Stimulated activated naive CD8-positive, alpha-beta T cell treated with anti-CD3 and anti-CD28 coated beads, Interleukin-15, Interleukin-2, amounts not matched to agents 100 ng/mL and 50 ng/mL, for 24 hours (primary cell): ENCODE results near the gene NR6A1.

Experiments
- H3K27ac Mint-ChIP-seq: one replicate; pipeline ENCODE4 v1.8.0; 2021; ENCODE audit warnings: mild to moderate bottlenecking, mixed read lengths
- H3K27me3 Mint-ChIP-seq: one replicate; pipeline ENCODE4 v1.8.0; 2021; ENCODE audit warnings: mixed read lengths
- H3K36me3 Mint-ChIP-seq: one replicate; pipeline ENCODE4 v1.8.0; 2021; ENCODE audit warnings: low read depth, mixed read lengths
- H3K4me1 Mint-ChIP-seq: one replicate; pipeline ENCODE4 v1.8.0; 2021; ENCODE audit warnings: low read depth, mixed read lengths
- H3K4me3 Mint-ChIP-seq: one replicate; pipeline ENCODE4 v1.8.0; 2021; ENCODE audit warnings: mild to moderate bottlenecking, mixed read lengths
- H3K9me3 Mint-ChIP-seq: one replicate; pipeline ENCODE4 v1.8.0; 2021; ENCODE audit warnings: mixed read lengths

Gene NR6A1

GRCh38 chr9:124802426-124802825 is 31.3 kb upstream of the NR6A1 start:
- H3K4me3 Mint-ChIP-seq, result no peak overlapping the region
- H3K36me3 Mint-ChIP-seq, result no peaks in the 10 kb centered on the region
- peaks cover 4% of the 10 kb centered on the region for H3K4me1 Mint-ChIP-seq
- peaks cover 2% of the 10 kb centered on the region for H3K27me3 Mint-ChIP-seq
- H3K9me3 Mint-ChIP-seq, result no peaks in the 10 kb centered on the region
- H3K27ac Mint-ChIP-seq, result no peak overlapping the region

- H3K27me3 Mint-ChIP-seq, result peaks cover 3% of the 10 kb centered on the region
- no peak overlapping the region for H3K27ac Mint-ChIP-seq
- H3K4me3 Mint-ChIP-seq, result no peak overlapping the region
- peaks cover 4% of the 10 kb centered on the region for H3K4me1 Mint-ChIP-seq
- H3K36me3 Mint-ChIP-seq, result no peaks in the 10 kb centered on the region
- H3K9me3 Mint-ChIP-seq, result no peaks in the 10 kb centered on the region
Observed at GRCh38 chr9:124801356-124801755, 30.2 kb upstream of the NR6A1 start.

DNA sequence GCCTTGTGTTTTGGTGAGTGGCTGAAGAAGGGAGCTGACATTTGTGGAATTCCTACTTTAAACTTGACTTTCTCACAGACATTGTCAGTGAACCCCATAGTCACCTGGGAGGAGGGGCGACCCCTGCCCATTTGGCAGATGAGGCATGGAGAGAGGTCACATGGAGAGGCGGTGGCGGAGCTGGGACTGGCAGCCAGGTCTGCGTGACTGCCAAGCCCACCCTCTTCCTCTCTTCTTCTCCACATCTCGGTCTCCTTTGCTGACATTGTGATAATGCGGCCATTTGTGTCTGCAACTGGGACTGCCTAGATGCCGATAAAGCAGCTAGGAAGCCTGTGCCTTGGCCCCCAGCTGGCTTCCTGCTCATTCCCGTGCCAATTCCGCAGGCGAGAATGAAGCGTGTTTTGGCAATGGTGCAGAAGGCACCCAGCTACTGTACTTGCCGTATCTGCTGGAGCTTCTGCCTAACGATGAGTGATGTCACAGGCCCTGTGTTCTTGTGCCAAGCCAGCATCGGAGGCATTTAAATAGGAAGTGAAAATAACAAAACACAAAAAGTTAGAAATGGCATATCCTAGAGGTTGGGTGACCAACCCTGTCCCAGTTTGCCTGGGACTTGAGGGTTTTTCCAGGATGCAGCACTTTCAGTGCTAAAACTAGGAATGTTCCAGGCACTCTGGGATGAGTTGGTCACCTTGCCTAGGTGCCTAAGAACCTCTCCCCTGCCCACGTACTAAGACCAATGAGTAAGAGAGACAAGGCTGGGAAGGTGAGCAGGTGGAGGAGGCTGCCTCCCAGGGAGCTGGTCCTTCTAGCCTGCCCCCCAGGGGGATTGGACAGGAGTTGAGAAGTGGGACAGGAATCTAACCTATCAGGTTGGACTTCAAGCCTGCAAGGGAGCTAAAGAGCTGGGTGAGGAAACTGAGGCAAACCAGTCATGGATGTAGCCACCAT is 29.5 kb upstream of the NR6A1 start:
- Mint-ChIP-seq H3K36me3 (no peaks in the 10 kb centered on the region), H3K4me3 (no peak overlapping the region), H3K9me3 (no peaks in the 10 kb centered on the region), H3K27me3 (peaks cover 3% of the 10 kb centered on the region), H3K4me1 (peaks cover 4% of the 10 kb centered on the region), H3K27ac (no peak overlapping the region)

DNA sequence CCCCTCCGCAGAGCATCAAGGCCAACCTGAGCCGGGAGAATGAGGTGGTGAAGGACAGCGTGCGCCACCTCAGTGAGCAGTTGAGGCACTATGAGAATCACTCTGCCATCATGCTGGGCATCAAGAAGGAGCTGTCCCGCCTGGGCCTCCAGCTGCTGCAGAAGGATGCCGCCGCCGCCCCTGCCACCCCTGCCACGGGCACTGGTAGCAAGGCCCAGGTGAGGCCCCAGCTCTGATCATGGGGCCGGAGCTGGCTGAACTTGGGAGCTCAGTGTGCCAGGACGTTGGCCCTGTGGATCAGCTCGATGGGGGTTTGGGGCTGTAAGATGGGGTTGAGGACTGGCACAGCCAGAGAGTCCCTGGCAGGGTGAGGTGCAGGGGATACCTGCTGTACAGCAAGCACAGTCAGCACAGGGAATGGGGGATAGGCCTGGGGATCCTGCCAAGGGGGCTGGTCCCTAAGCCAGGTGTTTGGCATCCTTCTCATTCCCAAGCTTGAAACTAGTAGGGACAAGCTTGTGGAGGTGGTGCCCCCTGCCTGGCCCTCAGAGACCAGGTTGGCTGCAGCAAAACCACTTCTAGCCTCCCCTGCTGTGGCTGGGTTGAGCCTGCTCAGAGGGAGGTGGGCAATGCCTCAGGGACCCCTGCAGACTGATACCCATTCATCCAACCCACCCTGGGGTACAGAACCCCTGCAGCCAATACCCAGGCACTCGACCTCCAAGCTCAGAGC is 28.3 kb upstream of the NR6A1 start:
- H3K4me1 Mint-ChIP-seq, result peaks cover 4% of the 10 kb centered on the region
- H3K27ac Mint-ChIP-seq, result no peak overlapping the region
- peaks cover 3% of the 10 kb centered on the region for H3K27me3 Mint-ChIP-seq
- no peaks in the 10 kb centered on the region for H3K36me3 Mint-ChIP-seq
- H3K9me3 Mint-ChIP-seq, result no peaks in the 10 kb centered on the region
- H3K4me3 Mint-ChIP-seq, result no peak overlapping the region

GRCh38 chr9:124797343-124798103 is 26.4 kb upstream of the NR6A1 start:
- H3K27me3 Mint-ChIP-seq, result peaks cover 3% of the 10 kb centered on the region
- H3K4me1 Mint-ChIP-seq, result peaks cover 4% of the 10 kb centered on the region
- H3K27ac Mint-ChIP-seq, result no peak overlapping the region
- no peaks in the 10 kb centered on the region for H3K36me3 Mint-ChIP-seq
- no peak overlapping the region for H3K4me3 Mint-ChIP-seq
- no peaks in the 10 kb centered on the region for H3K9me3 Mint-ChIP-seq

DNA sequence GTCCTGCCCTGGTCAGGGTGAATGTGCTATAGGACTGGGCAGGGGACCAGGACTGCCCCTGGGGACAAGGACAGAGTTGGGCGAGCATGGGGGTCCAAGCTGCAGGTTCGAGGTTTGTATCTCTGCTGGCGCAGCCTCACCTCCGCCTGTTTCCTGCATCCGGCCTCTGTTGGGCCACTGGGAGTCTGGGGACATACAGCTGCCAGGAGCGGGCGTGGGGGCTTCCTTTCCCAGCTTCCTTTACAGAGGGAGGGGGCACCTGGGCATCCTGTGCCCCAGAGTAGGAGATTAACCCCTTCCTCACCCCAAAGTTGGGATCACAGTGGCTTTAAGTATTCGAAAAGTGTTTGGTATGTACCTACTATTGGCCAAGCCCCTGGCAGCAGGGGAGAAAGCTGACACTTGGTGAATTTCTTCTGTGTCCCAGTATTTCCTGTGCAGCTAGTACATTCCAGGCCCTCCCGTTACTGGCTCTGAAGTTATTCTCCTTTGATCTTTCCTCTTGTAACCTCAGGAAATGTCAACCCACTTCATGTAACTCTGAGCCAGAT is 24.8 kb upstream of the NR6A1 start:
- peaks cover 6% of the 10 kb centered on the region for H3K4me1 Mint-ChIP-seq
- peaks cover 7% of the 10 kb centered on the region for H3K27me3 Mint-ChIP-seq
- H3K36me3 Mint-ChIP-seq, result no peaks in the 10 kb centered on the region
- no peak overlapping the region for H3K4me3 Mint-ChIP-seq
- no peaks in the 10 kb centered on the region for H3K9me3 Mint-ChIP-seq
- H3K27ac Mint-ChIP-seq, result no peak overlapping the region

- H3K36me3 Mint-ChIP-seq, result no peaks in the 10 kb centered on the region
- H3K4me3 Mint-ChIP-seq, result no peak overlapping the region
- no peak overlapping the region for H3K27ac Mint-ChIP-seq
- peaks cover 7% of the 10 kb centered on the region for H3K27me3 Mint-ChIP-seq
- no peaks in the 10 kb centered on the region for H3K9me3 Mint-ChIP-seq
- peaks cover 3% of the 10 kb centered on the region for H3K4me1 Mint-ChIP-seq
Observed at GRCh38 chr9:124794902-124795491, 23.9 kb upstream of the NR6A1 start.

- H3K4me3 Mint-ChIP-seq, result no peak overlapping the region
- peaks cover 7% of the 10 kb centered on the region for H3K27me3 Mint-ChIP-seq
- no peaks in the 10 kb centered on the region for H3K9me3 Mint-ChIP-seq
- H3K4me1 Mint-ChIP-seq, result peaks cover 3% of the 10 kb centered on the region
- H3K36me3 Mint-ChIP-seq, result no peaks in the 10 kb centered on the region
- no peak overlapping the region for H3K27ac Mint-ChIP-seq
Observed at GRCh38 chr9:124793015-124793541, 22.0 kb upstream of the NR6A1 start.

GRCh38 chr9:124792257-124793014 is 21.3 kb upstream of the NR6A1 start:
- H3K4me3 Mint-ChIP-seq, result no peak overlapping the region
- no peaks in the 10 kb centered on the region for H3K36me3 Mint-ChIP-seq

DNA sequence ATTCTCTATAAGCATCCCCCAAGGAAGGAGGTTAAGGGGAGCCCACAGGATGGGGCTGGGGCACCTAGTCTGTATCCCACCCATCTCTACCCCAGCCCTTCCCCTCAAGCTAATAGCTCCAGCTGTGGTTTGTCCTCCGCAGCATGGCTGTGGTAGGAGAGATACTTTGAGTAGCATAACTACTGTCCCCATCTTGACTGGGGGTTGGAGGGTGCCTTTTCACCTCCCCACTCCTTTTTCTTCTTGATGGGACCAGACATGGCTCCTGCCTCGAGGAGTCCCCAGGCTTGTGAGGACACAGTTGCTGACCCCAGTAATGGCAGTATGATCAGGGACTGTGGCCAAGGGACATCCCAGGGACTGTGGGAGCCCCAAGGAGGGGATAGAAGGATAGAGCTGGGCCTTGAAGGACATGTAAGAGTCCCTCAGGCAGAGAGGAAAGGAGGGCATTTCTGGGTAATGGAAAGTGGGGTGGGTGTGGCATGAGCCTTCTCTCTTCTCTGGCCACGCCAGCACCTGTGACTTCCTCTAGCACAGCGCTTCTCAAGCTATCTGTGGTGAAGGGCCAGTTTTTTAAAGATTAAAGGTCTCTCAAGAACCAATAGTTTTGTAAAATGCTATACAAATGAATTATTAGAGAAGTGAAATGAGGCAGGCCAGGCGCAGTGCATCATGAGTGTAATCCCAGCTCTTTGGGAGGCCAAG is 19.8 kb upstream of the NR6A1 start:
- no peaks in the 10 kb centered on the region for H3K9me3 Mint-ChIP-seq
- H3K27me3 Mint-ChIP-seq, result peaks cover 3% of the 10 kb centered on the region
- H3K4me1 Mint-ChIP-seq, result peaks cover 3% of the 10 kb centered on the region
- no peak overlapping the region for H3K4me3 Mint-ChIP-seq
- H3K27ac Mint-ChIP-seq, result no peak overlapping the region
- no peaks in the 10 kb centered on the region for H3K36me3 Mint-ChIP-seq

More at GRCh38 chr9:124792257-124793014, 21.3 kb upstream of the NR6A1 start:
- Mint-ChIP-seq H3K27me3 (peaks cover 5% of the 10 kb centered on the region), H3K4me1 (peaks cover 3% of the 10 kb centered on the region), H3K27ac (no peak overlapping the region), H3K9me3 (no peaks in the 10 kb centered on the region)

- Mint-ChIP-seq H3K9me3 (no peaks in the 10 kb centered on the region), H3K4me1 (peaks cover 3% of the 10 kb centered on the region), H3K36me3 (no peaks in the 10 kb centered on the region), H3K27ac (no peak overlapping the region), H3K4me3 (no peak overlapping the region), H3K27me3 (peaks cover 3% of the 10 kb centered on the region)
Observed at GRCh38 chr9:124790301-124790700, 19.2 kb upstream of the NR6A1 start.

DNA sequence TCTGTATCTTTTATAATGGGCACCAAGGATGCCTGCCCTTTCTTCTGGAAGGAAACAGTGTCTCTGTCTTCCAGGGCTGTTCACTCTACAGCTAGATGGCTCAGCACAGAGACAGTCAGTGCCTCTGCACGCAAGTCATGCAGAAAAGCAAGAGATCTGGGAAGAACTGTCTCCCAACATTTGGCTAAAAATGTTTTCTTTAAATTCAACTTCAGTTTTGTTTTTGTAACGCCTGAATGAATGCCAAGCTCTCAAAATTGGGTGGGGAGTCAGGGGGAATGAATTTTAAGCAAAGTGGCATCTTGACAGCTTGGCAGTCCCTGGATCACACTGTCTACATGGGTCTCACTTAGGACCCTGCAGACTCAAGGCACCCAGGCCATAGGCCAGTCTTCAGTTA is 18.4 kb upstream of the NR6A1 start:
- Mint-ChIP-seq H3K9me3 (no peaks in the 10 kb centered on the region), H3K4me3 (no peak overlapping the region), H3K4me1 (peaks cover 3% of the 10 kb centered on the region), H3K36me3 (no peaks in the 10 kb centered on the region), H3K27me3 (peaks cover 3% of the 10 kb centered on the region), H3K27ac (no peak overlapping the region)

DNA sequence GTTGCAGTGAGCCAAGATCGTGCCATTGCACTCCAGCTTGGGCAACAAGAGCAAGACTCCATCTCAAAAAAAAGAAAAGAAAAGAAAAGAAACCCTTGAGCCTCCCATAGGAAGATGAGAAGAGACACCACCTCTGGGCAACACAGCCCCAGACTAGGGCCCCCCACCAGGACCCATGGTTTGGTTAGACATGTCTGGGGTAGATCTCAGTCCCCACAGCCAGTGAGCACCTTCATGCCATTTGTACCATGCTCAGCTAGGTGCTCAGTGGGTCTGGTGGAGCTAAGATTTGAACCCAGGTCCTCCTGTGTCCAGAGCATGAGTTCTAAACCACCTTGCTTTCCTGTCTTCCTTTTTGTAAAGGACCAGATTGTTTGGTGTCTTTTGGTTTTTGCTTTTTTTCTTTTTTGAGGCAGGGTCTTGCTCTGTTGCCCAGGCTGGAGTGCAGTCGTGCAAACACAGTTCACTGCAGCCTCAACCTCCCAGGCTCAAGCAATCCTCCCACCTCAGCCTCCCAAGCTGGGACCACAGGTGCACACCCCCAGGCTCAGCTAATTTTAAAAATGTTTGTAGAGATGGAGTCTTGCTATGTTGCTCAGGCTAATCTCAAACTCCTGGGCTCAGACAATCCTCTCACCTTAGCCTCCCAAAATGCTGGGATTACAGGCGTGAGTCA is 17.6 kb upstream of the NR6A1 start:
- Mint-ChIP-seq H3K27me3 (peaks cover 3% of the 10 kb centered on the region), H3K9me3 (no peaks in the 10 kb centered on the region), H3K36me3 (no peaks in the 10 kb centered on the region), H3K4me3 (no peak overlapping the region), H3K27ac (no peak overlapping the region), H3K4me1 (peaks cover 3% of the 10 kb centered on the region)
